Endometrial microvascular endothelial cells (primary cell): ENCODE results near the gene CLCN3. TPM values are rescaled to one million over a fixed set of nuclear protein-coding genes. Genes with fewer than 3 reads are reported as not detected.
"Not testable (repeated sequence)": the region's sequence is repeated elsewhere in the genome, so short reads cannot be mapped to it uniquely, and the experiment has no call there.

Source experiments
- in situ Hi-C: cut with HindIII; loops from 2 replicates; pipeline ENCODE4 v1.10.0; 2017; ENCODE audit warnings: low sequenced_read_pairs, low pct_unique_long_range_greater_than_20kb; ENCODE audit errors: inconsistent ontology term
- total RNA-seq: library from RNA; depleted of rRNA; stranded (reverse); fragments of >200 nt; gene quantifications from one replicate; pipeline ENCODE4 v1.2.3, GENCODE V29; 2015; ENCODE audit errors: inconsistent ontology term

Gene CLCN3
- total RNA-seq: 24.2 TPM

GRCh38 chr4:169619958-169620879 lies at the start of gene CLCN3:
Gene CLCN3 (plus strand): TSS chr4:169620578. CDS start chr4:169635929, 15,351 bp downstream.
- in situ Hi-C loops: no loop called here

- in situ Hi-C loops: not testable (repeated sequence)
Measured at GRCh38 chr4:169571012-169571411, 49.4 kb upstream of the CLCN3 start.

- in situ Hi-C loops: no loop called here
Measured at GRCh38 chr4:169571435-169571834, 48.9 kb upstream of the CLCN3 start.

- in situ Hi-C loops: no loop called here
Measured at GRCh38 chr4:169573889-169574288, 46.5 kb upstream of the CLCN3 start.

GRCh38 chr4:169582203-169582602 lies 38.2 kb upstream of the CLCN3 start:
- in situ Hi-C loops: no loop called here

- in situ Hi-C loops: no loop called here
Measured at GRCh38 chr4:169582706-169583105, 37.7 kb upstream of the CLCN3 start.

DNA sequence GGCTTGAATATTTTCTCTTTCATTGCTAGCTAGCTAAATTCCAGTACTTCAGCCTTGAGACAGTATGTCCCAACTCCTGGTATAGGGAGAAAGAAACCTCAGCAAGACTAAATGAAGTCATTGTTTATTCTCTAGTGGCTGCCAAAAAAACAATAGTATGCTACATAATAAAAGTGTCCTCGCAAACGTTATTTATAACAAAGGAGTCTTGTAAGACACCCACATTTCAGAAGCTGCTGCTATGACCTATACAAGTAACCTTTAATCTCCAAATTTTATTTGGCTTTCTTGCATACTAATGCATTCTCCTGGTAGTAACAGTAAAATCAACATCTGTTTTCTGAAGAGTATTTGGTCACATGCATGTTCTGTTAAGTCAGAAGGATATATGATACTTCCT lies 36.8 kb upstream of the CLCN3 start:
- in situ Hi-C loops: no loop called here

DNA sequence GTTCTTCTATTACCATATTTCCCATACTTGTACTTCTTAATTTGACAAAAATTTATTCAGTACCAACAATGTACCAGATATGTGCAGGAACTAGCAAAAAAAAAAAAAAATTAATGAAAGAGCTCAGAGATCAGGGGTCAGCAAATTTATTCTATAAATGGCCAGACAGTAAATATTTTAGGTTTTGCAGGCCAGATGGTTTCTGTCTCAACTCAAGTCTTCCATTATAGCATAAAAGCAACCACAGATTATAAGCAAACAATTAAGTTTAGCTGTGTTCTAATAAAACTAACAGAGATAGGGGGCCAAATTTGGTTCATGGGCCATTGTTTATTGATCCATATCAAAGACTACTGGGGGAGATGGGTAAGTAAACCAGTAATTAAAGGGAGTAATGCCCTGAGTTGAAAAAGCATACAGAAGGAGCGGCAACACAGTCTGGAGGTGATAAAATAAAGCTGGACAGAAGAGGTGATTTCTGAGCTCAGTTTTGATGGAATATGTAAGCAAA lies 27.3 kb upstream of the CLCN3 start:
- in situ Hi-C loops: no loop called here

GRCh38 chr4:169594560-169595195 lies 25.7 kb upstream of the CLCN3 start:
- in situ Hi-C loops: no loop called here

GRCh38 chr4:169601016-169601771 lies 19.2 kb upstream of the CLCN3 start:
- in situ Hi-C loops: no loop called here

DNA sequence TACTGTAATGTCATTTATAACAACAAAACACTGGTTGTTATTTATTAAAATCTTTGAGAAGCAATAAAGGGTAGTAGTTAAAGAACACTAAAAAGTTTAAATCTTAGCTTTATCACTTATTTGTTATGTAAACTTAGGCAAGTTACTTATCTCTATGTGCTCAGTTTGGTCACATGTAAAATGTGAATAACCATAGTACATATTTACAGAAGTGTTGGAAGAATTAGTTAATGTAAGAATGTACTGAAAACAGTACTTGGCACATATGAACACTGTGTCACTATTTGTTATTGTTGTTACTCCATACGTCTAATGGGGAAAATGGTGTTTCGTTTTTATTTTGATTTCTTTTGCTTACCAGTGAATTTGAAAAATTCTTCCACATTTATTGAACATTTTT lies 17.1 kb upstream of the CLCN3 start:
- in situ Hi-C loops: no loop called here

DNA sequence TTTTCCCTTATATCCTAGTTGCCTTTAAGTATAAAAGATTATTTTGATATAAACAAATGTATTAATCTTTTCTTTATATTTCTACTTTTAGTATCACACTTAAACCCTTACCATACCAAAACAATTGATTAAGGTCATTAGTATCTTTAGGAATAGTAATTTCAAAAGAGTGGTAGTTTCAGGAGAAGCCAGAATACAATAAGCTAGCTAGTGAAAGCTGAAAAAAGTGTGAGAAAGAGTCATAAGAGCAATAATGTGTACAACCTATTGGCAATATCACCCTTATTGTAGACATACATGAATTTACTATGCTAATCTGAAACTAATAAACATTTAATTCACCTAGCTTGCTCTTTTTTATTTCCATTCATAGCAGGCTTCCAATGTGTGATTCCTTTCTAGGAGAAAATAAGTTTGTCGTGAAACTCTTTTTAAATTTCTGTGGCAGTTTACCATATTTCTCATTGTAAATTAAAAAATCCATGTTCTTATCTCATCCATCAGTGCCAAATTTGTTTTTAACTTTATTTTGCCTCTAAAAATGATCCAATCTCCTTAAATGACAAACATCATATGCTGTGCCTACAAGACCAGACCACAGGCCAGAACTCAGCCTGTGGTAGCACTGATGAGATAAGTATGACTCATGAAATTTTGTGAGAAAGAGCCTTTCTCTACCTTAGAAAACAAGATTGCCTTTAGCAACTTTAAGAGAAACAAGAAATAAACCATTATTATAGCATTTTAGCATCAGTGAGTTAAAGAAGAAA lies 16.1 kb upstream of the CLCN3 start:
- in situ Hi-C loops: no loop called here

GRCh38 chr4:169604903-169605331 lies 15.5 kb upstream of the CLCN3 start:
- in situ Hi-C loops: no loop called here

DNA sequence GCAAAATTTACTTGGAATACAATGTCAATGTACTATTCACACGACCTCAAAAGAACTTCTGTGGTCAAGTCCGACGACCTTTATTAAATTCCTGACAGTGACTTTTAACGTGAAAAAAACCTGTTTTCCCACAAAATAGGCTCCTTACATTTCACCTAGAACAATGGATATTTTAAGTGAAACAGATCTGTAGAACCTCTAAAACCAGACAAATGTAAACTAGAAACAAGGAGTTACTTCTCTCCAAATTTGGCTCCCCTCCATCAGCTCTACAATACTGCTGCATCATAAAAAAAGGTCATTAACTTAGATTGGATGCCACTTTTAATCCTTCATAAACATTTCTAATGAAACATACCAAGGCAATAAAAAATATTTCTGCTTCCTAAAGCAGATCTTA lies 9.2 kb upstream of the CLCN3 start:
- in situ Hi-C loops: no loop called here

DNA sequence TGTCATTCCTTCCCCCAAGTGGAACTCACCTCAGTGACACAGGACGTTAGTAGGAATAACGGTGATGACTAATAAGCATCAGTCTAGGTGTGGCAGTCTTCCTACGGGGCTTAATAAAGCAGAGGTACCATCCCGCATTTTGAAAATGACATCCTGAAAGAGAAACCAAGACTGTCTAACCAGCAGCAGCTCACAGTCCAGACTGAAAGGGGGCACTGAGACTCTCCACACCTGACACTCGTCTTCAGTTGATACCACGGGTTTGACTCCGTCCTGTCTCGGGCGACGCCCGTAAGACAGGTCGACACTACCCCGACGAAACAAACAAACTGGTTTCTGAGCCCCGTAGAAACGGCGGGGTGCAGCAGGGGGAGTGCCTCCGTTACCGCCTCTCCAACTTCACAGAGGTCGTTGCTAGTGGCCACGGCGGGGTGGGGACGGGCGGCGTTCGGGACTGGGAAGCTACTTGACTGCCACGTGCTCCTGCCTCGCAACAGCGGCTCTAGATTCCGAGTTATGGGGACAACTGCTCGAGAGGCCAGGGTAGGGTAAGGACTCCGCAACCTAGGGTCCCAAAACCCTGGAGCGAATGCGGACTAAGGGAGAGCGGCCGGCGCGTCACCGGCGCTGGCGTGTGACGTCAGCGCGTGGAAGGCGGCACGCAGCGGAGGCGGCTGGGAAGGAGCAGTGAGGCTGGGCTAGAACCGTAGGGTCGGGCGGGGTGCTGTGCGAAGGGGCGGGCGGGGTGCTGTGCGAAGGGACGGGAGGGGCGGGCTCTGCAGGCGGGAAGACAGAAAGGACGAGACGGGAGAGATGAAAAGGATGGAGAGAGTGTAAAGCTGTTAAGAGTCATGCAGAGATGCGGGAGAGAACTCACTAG lies 8.1 kb upstream of the CLCN3 start, which contains the start of gene NEK1:
Gene NEK1, minus strand, starts transcription at position 593 of the 880 bp plus-strand sequence. CDS start 9,953 bp downstream, outside the sequence.
- in situ Hi-C loops: no loop called here

- in situ Hi-C loops: no loop called here
Measured at GRCh38 chr4:169612871-169613859, 7.2 kb upstream of the CLCN3 start.
